Ovary (tissue), 9 donors: ENCODE measurements around the gene ACSL6. TPM values are rescaled to one million over a fixed set of nuclear protein-coding genes. Genes with fewer than 3 reads are reported as not detected.

Source experiments
- DNase-seq, 5 donors: peaks; one replicate each; pipeline ENCODE4 v3.0.0-alpha.2; 2019 to 2020
- H3K27ac ChIP-seq, 2 donors: fragments of 200-600 bp; one replicate each; pipeline versions ENCODE4 v1.5.1 to v1.8.0; 2019 to 2022
- H3K27me3 ChIP-seq: fragments of 200-600 bp; one replicate; pipeline ENCODE4 v1.8.0; 2022
- H3K36me3 ChIP-seq: fragments of 200-600 bp; sonication (generic); one replicate; pipeline ENCODE4 v1.5.1; 2019
- H3K4me1 ChIP-seq: one replicate; pipeline ENCODE4 v1.8.1; 2013; ENCODE audit warnings: mild to moderate bottlenecking, moderate library complexity; ENCODE audit not compliant: insufficient read depth
- H3K4me3 ChIP-seq: fragments of 200-600 bp; sonication (generic); one replicate; pipeline ENCODE4 v1.5.1; 2017
- H3K9me3 ChIP-seq, 2 donors: fragments of 200-600 bp in 1 of 2; sonication (generic) in 1 of 2; one replicate each; pipeline versions ENCODE4 v1.5.1 to v1.8.1; 2013 to 2019; ENCODE audit warnings: mild to moderate bottlenecking in 1 of 2, moderate library complexity in 1 of 2
- CTCF ChIP-seq, 3 donors: fragments of 450-650 bp in 2 of 3; fragments of 200-600 bp in 1 of 3; IDR thresholded peaks; one replicate each; pipeline versions ENCODE4 v1.5.1 to v1.8.0; 2016 to 2022; ENCODE audit warnings: antibody characterized with exemption in 3 of 3, mild to moderate bottlenecking in 1 of 3
- EP300 ChIP-seq: sonication (generic); formaldehyde crosslinking; IDR thresholded peaks from one replicate; pipeline ENCODE4 v1.6.1; 2017; ENCODE audit warnings: antibody characterized with exemption
- POLR2A ChIP-seq: fragments of 450-650 bp; IDR thresholded peaks from one replicate; pipeline ENCODE4 v1.6.1; 2017; ENCODE audit warnings: antibody characterized with exemption, mild to moderate bottlenecking, moderate library complexity
- WGBS, 3 donors: extraction: QIAGEN DNeasy Blood & Tissue Kit in 1 of 3; methylation state at CpG; one replicate each; pipeline versions ENCODE4 v1.1.5 to v1.1.7; 2013 to 2017; 5-methylcytosine and 5-hydroxymethylcytosine counted together
- intact Hi-C, 4 donors: fragments of 100-400 bp; cut with DNase I; formaldehyde crosslinking; loops; one replicate each; pipeline versions ENCODE4 v1.11.0 to v1.15.1; 2022 to 2023
- polyA plus RNA-seq, 2 donors: library from polyadenylated mRNA; stranded (reverse); fragments of 200-250 nt in 1 of 2; fragments of 350-450 nt in 1 of 2; fragmentation: Illumina TruSeq in 1 of 2; extraction: RNeasy Lipid Tissue Mini Kit (QIAGEN cat#74804) in 1 of 2; gene quantifications; one replicate each; pipeline ENCODE4 v1.2.3, GENCODE V29; 2013 to 2014
- total RNA-seq, 7 donors: library from RNA; depleted of rRNA in 2 of 7; stranded (reverse); fragments of >200 nt in 2 of 7; fragmentation: NEBNext Ultra II Directional in 3 of 7; extraction: Animal tissue kit (Norgen Biotek cat#: 25700) in 3 of 7; gene quantifications; one replicate each; pipeline versions ENCODE4 v1.1.0 to v1.2.4, GENCODE V29; 2016 to 2023
- donor health status: DM: no; HTN: no; CAD: no; lungs with moderate emphysema.
- donor health status: DM: no; HTN: no; CAD: no.
- donor health status: Bipolar disorder and iron deficiency.
- donor health status: DM: yes; HTN: yes; CAD: no.
- donor health status: DM: no; HTN: no; CAD: no.
- donor health status: DM: yes; HTN: yes; CAD: no.

ACSL6 gene
- total and polyA plus RNA-seq, 9 donors = 0.07 to 0.65 (median 0.22) TPM; not detected in 1

- Histone ChIP-seq H3K4me3 (no peak overlapping the region), H3K27ac (no peak overlapping the region), H3K27me3 (no peaks in the 10 kb centered on the region), H3K4me1 (peaks cover 7% of the 10 kb centered on the region), H3K9me3 (no peaks in the 10 kb centered on the region), H3K36me3 (no peaks in the 10 kb centered on the region)
- intact Hi-C loops = loop anchor here in 2 of 4 donors (5.0 to 10.0 kb wide), 2 partner anchors 414 to 417 kb away; no protein-coding TSS in a partner anchor
- TF ChIP-seq EP300 (no peak), CTCF (IDR thresholded peaks at IDR 0.05) (no peak), POLR2A (no peak)
- DNase-seq = peak in 1 of 5 donors; percentile 6
- 55 to 63% (median 55%) methylated on average over 5 of the region's 5 CpGs for WGBS, 3 donors
Measured at GRCh38 chr5:132008961-132009680, 2.3 kb downstream of the ACSL6 start.

GRCh38 chr5:132008163-132008473 is 3.3 kb downstream of the ACSL6 start:
- no peaks in the 10 kb centered on the region for H3K36me3 ChIP-seq
- WGBS, 3 donors = 73 to 79% (median 78%) methylated on average over 2 of the region's 2 CpGs
- H3K27ac ChIP-seq = no peak overlapping the region
- intact Hi-C loops = loop anchor here in 2 of 4 donors (5.0 to 10.0 kb wide), 2 partner anchors 413 to 416 kb away; no protein-coding TSS in a partner anchor
- no peak overlapping the region for H3K4me3 ChIP-seq
- no peak for TF ChIP-seq CTCF (IDR thresholded peaks at IDR 0.05)
- no peak for TF ChIP-seq POLR2A
- no peak for TF ChIP-seq EP300
- H3K4me1 ChIP-seq = peaks cover 7% of the 10 kb centered on the region
- DNase-seq = peak in 1 of 5 donors; percentile 8
- H3K9me3 ChIP-seq = no peaks in the 10 kb centered on the region
- H3K27me3 ChIP-seq = no peaks in the 10 kb centered on the region

- Histone ChIP-seq H3K27ac (no peak overlapping the region), H3K4me1 (peaks cover 7% of the 10 kb centered on the region), H3K36me3 (no peaks in the 10 kb centered on the region), H3K4me3 (no peak overlapping the region), H3K27me3 (no peaks in the 10 kb centered on the region), H3K9me3 (no peaks in the 10 kb centered on the region)
- WGBS, 3 donors = 37 to 41% (median 38%) methylated on average over 2 of the region's 2 CpGs
- no peak for TF ChIP-seq POLR2A
- TF ChIP-seq CTCF (IDR thresholded peaks at IDR 0.05) = peak in 2 of 3 donors; percentile 33 to 39
- intact Hi-C loops = loop anchor here in 2 of 4 donors (5.0 to 10.0 kb wide), 2 partner anchors 413 to 415 kb away; no protein-coding TSS in a partner anchor
- peak; percentile 19 to 63 (median 49) for DNase-seq
Measured at GRCh38 chr5:132007399-132008162, 3.9 kb downstream of the ACSL6 start.

- WGBS, 3 donors = 80 to 91% (median 88%) methylated on average over 6 of the region's 6 CpGs
Measured at GRCh38 chr5:132006331-132007120, 4.9 kb downstream of the ACSL6 start.

More at GRCh38 chr5:132006331-132007120, 4.9 kb downstream of the ACSL6 start:
- H3K36me3 ChIP-seq = no peaks in the 10 kb centered on the region
- no peak overlapping the region for H3K4me3 ChIP-seq
- TF ChIP-seq POLR2A (no peak), CTCF (IDR thresholded peaks at IDR 0.05) (no peak), EP300 (no peak)
- H3K27me3 ChIP-seq = no peaks in the 10 kb centered on the region
- peaks cover 3% of the 10 kb centered on the region for H3K4me1 ChIP-seq
- intact Hi-C loops = loop anchor here in 2 of 4 donors (5.0 to 10.0 kb wide), 2 partner anchors 412 to 414 kb away; no protein-coding TSS in a partner anchor
- H3K27ac ChIP-seq = no peak overlapping the region
- no peaks in the 10 kb centered on the region for H3K9me3 ChIP-seq
- DNase-seq = no peak
